ENCODE results near the gene CMIP.

The CMIP gene

GRCh38 chr16:81702506-81702905, 257.9 kb downstream of the CMIP start:
- H2AFZ ChIP-seq (ENCODE audit: low read depth, low read length), result no peak overlapping the region
- no peak overlapping the region for H2AK5ac ChIP-seq (ENCODE audit: low read length, severe bottlenecking)
- H3K4me3 ChIP-seq (ENCODE audit: insufficient read depth in 1 of 2, low read depth in 1 of 2, low read length in 2 of 2), result no peak overlapping the region
- no peak overlapping the region for H4K91ac ChIP-seq (ENCODE audit: low read length)
- H3K14ac ChIP-seq (ENCODE audit: low read length in 2 of 2), result no peak overlapping the region
- H3K4ac ChIP-seq (ENCODE audit: low read depth in 1 of 2, low read length in 2 of 2), result no peak overlapping the region
- no peak overlapping the region for H3K4me2 ChIP-seq (ENCODE audit: low read length, poor library complexity, severe bottlenecking)
- no peak overlapping the region for H3K9ac ChIP-seq (ENCODE audit: low read length)
- H2BK12ac ChIP-seq (ENCODE audit: low read length in 2 of 2), result peak overlapping the region in 1 of 2 experiments; percentile 7
- H3K36me3 ChIP-seq (ENCODE audit: control insufficient read depth in 1 of 2, insufficient read depth in 2 of 2, low read depth in 1 of 2, low read length in 2 of 2), result peaks cover 45 to 63% of the 10 kb centered on the region in 2 experiments
- no peak overlapping the region for H2BK15ac ChIP-seq (ENCODE audit: low read depth, poor library complexity, severe bottlenecking)
- H3K9me3 ChIP-seq (ENCODE audit: control insufficient read depth, low read length), result no peaks in the 10 kb centered on the region
- no peaks in the 10 kb centered on the region for H3K27me3 ChIP-seq (ENCODE audit: control insufficient read depth in 1 of 2, insufficient read depth in 1 of 2, low read length in 2 of 2)
- H3K4me1 ChIP-seq (ENCODE audit: control insufficient read depth, insufficient read depth, low read depth, low read length), result peaks cover 20% of the 10 kb centered on the region
- peaks cover 3% of the 10 kb centered on the region for H3K79me1 ChIP-seq (replicated peaks; ENCODE audit: low read length, poor library complexity, severe bottlenecking)
- H3K18ac ChIP-seq (ENCODE audit: low read depth in 1 of 2, low read length in 2 of 2), result no peak overlapping the region
- 97% methylated on average over 5 of the region's 5 CpGs for WGBS
- no peak for DNase-seq
- no peak overlapping the region for H4K8ac ChIP-seq (ENCODE audit: low read length)
- no peak overlapping the region for H3K27ac ChIP-seq (ENCODE audit: low read length, poor library complexity, severe bottlenecking)
- H2BK5ac ChIP-seq (ENCODE audit: low read depth, low read length, poor library complexity, severe bottlenecking), result no peak overlapping the region
- H2BK120ac ChIP-seq (ENCODE audit: low read depth, low read length), result no peak overlapping the region
- no peak overlapping the region for H3K23ac ChIP-seq (ENCODE audit: low read length in 2 of 2)

GRCh38 chr16:81703177-81704155, 258.9 kb downstream of the CMIP start:
- no peaks in the 10 kb centered on the region for H3K27me3 ChIP-seq (ENCODE audit: control insufficient read depth in 1 of 2, insufficient read depth in 1 of 2, low read length in 2 of 2)
- peaks cover 3% of the 10 kb centered on the region for H3K79me1 ChIP-seq (replicated peaks; ENCODE audit: low read length, poor library complexity, severe bottlenecking)
- peak overlapping the region in 1 of 2 experiments; percentile 56 for H3K4me3 ChIP-seq (ENCODE audit: insufficient read depth in 1 of 2, low read depth in 1 of 2, low read length in 2 of 2)
- H3K23ac ChIP-seq (ENCODE audit: low read length in 2 of 2), result no peak overlapping the region
- peak overlapping the region in 1 of 2 experiments; percentile 98 for H2BK12ac ChIP-seq (ENCODE audit: low read length in 2 of 2)
- no peaks in the 10 kb centered on the region for H3K9me3 ChIP-seq (ENCODE audit: control insufficient read depth, low read length)
- H3K27ac ChIP-seq (ENCODE audit: low read length, poor library complexity, severe bottlenecking), result no peak overlapping the region
- peaks cover 49 to 63% of the 10 kb centered on the region in 2 experiments for H3K36me3 ChIP-seq (ENCODE audit: control insufficient read depth in 1 of 2, insufficient read depth in 2 of 2, low read depth in 1 of 2, low read length in 2 of 2)
- peak overlapping the region; percentile 63 for H2AK5ac ChIP-seq (ENCODE audit: low read length, severe bottlenecking)
- H3K4me2 ChIP-seq (ENCODE audit: low read length, poor library complexity, severe bottlenecking), result no peak overlapping the region
- H3K4ac ChIP-seq (ENCODE audit: low read depth in 1 of 2, low read length in 2 of 2), result peak overlapping the region; percentile 34 to 36
- H4K91ac ChIP-seq (ENCODE audit: low read length), result peak overlapping the region; percentile 65
- H2BK15ac ChIP-seq (ENCODE audit: low read depth, poor library complexity, severe bottlenecking), result peak overlapping the region; percentile 89
- peak overlapping the region; percentile 15 to 91 for H3K18ac ChIP-seq (ENCODE audit: low read depth in 1 of 2, low read length in 2 of 2)
- H2BK120ac ChIP-seq (ENCODE audit: low read depth, low read length), result peak overlapping the region; percentile 37
- 63% methylated on average over 24 of the region's 27 CpGs for WGBS
- no peak overlapping the region for H2BK5ac ChIP-seq (ENCODE audit: low read depth, low read length, poor library complexity, severe bottlenecking)
- peak overlapping the region in 1 of 2 experiments; percentile 57 for H3K14ac ChIP-seq (ENCODE audit: low read length in 2 of 2)
- no peak overlapping the region for H2AFZ ChIP-seq (ENCODE audit: low read depth, low read length)
- H4K8ac ChIP-seq (ENCODE audit: low read length), result peak overlapping the region; percentile 88
- H3K9ac ChIP-seq (ENCODE audit: low read length), result peak overlapping the region; percentile 65
- DNase-seq, result peak; percentile 95
- H3K4me1 ChIP-seq (ENCODE audit: control insufficient read depth, insufficient read depth, low read depth, low read length), result peaks cover 22% of the 10 kb centered on the region

GRCh38 chr16:81705261-81705660, 260.7 kb downstream of the CMIP start:
- no peaks in the 10 kb centered on the region for H3K27me3 ChIP-seq (ENCODE audit: control insufficient read depth in 1 of 2, insufficient read depth in 1 of 2, low read length in 2 of 2)
- peaks cover 20% of the 10 kb centered on the region for H3K4me1 ChIP-seq (ENCODE audit: control insufficient read depth, insufficient read depth, low read depth, low read length)

More at GRCh38 chr16:81705261-81705660, 260.7 kb downstream of the CMIP start:
- no peak overlapping the region for H4K8ac ChIP-seq (ENCODE audit: low read length)
- no peak overlapping the region for H3K4me3 ChIP-seq (ENCODE audit: insufficient read depth in 1 of 2, low read depth in 1 of 2, low read length in 2 of 2)
- no peak overlapping the region for H2AK5ac ChIP-seq (ENCODE audit: low read length, severe bottlenecking)
- no peak overlapping the region for H2BK5ac ChIP-seq (ENCODE audit: low read depth, low read length, poor library complexity, severe bottlenecking)
- H3K4ac ChIP-seq (ENCODE audit: low read depth in 1 of 2, low read length in 2 of 2), result no peak overlapping the region
- no peak overlapping the region for H2AFZ ChIP-seq (ENCODE audit: low read depth, low read length)
- no peak overlapping the region for H2BK120ac ChIP-seq (ENCODE audit: low read depth, low read length)
- no peak overlapping the region for H3K23ac ChIP-seq (ENCODE audit: low read length in 2 of 2)
- no peak overlapping the region for H3K18ac ChIP-seq (ENCODE audit: low read depth in 1 of 2, low read length in 2 of 2)
- peaks cover 3% of the 10 kb centered on the region for H3K79me1 ChIP-seq (replicated peaks; ENCODE audit: low read length, poor library complexity, severe bottlenecking)
- H3K4me2 ChIP-seq (ENCODE audit: low read length, poor library complexity, severe bottlenecking), result no peak overlapping the region
- no peak overlapping the region for H3K27ac ChIP-seq (ENCODE audit: low read length, poor library complexity, severe bottlenecking)
- no peak overlapping the region for H2BK12ac ChIP-seq (ENCODE audit: low read length in 2 of 2)
- H3K14ac ChIP-seq (ENCODE audit: low read length in 2 of 2), result no peak overlapping the region
- no peak overlapping the region for H3K9ac ChIP-seq (ENCODE audit: low read length)
- no peak overlapping the region for H2BK15ac ChIP-seq (ENCODE audit: low read depth, poor library complexity, severe bottlenecking)
- H4K91ac ChIP-seq (ENCODE audit: low read length), result no peak overlapping the region
- 95% methylated on average over 13 of the region's 13 CpGs for WGBS
- peaks cover 55 to 70% of the 10 kb centered on the region in 2 experiments for H3K36me3 ChIP-seq (ENCODE audit: control insufficient read depth in 1 of 2, insufficient read depth in 2 of 2, low read depth in 1 of 2, low read length in 2 of 2)
- DNase-seq, result no peak
- H3K9me3 ChIP-seq (ENCODE audit: control insufficient read depth, low read length), result no peaks in the 10 kb centered on the region
